HuH-7.5 (cell line): ENCODE measurements around the gene SNTG2.
"Not testable (repeated sequence)": the region's sequence is repeated elsewhere in the genome, so short reads cannot be mapped to it uniquely, and the experiment has no call there.

Experiments
- DNase-seq: peaks from one replicate; pipeline ENCODE4 v3.0.0; 2011; ENCODE audit warnings: low spot score

SNTG2 gene

DNA sequence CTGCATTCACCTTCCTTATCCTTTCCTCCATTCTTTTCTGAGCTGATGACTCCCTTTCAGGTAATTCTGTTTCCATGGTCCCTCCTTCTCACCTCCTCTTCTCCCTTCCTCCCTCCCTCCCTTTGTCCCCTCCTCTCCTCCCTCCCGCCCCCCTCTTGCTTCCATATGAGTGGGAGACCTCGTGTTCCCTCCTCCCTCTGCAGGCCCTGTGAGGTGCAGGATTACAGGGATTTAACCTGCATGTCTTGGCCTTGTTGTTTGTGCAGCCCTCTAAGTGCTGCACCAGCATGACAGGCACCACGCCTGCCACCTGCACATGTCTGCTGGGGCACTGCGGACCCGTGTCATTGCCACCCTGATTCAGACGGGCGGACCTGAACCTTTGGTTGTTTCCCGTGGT lies 103.1 kb downstream of the SNTG2 start:
- DNase-seq: no peak

DNA sequence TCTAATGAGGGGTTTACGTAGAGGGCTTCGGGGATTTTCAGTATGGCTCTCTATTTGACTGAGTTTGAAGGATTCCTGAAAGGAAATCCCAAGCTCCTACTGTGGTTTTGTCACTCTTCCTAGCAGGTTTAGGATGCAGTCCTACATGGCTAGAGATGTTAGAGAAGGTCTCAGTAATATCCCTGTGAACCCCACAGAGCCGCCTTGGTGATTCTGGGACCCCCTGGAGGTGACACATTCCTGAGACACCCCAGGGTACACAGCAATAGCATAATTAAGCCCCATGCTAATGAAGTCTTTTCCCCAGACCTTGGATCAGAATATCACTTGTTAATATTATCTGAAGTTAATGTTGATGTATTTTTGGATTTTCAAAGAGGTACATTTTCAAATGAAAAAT lies 103.8 kb downstream of the SNTG2 start:
- DNase-seq: no peak

DNA sequence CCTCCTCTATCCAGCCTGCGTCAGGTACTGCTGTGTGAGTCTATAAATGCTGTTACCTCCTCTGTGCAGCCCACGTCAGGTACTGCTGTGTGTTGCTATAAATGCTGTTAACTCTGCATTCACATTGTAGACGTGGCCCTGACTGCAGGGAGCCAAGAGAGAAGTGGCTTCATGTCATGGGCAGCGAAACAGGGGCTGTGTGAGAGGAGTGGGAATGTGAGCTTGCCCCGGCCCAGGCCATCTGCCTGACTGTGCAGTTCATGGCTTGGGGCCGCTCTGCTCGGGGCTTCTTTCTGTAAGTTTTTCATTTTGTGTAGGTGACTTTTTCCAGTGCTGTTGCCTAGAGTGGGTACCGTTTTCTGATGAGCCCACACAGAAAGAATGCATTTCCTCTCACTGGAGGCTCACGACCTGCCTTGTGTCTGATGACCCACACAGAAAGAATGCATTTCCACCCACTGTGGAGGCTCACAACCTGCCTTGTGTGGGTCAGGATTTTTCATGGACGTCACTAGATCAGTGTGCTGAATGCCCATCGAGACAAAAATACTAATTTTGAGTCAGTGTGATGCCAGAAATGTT lies 104.5 kb downstream of the SNTG2 start:
- no peak for DNase-seq

DNA sequence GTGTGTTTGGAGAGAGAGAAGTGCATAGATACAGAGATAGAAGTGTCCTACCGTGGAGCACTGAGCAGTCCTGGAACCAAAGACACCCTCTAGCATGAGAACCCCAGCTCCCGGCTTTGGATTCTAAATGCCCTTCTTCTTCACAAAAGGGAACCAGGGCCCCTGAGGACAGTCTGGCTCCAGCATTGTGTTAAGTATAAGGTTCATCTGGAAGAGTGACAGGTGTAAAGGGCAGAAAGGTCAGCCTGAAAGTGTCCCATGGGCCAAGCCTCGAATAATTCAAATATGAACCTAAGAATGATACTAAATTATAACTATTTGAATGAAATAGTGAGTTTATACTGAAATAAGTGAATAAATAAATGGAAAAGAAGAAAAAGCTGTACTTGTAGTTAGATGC lies 109.7 kb downstream of the SNTG2 start:
- DNase-seq: no peak

DNA sequence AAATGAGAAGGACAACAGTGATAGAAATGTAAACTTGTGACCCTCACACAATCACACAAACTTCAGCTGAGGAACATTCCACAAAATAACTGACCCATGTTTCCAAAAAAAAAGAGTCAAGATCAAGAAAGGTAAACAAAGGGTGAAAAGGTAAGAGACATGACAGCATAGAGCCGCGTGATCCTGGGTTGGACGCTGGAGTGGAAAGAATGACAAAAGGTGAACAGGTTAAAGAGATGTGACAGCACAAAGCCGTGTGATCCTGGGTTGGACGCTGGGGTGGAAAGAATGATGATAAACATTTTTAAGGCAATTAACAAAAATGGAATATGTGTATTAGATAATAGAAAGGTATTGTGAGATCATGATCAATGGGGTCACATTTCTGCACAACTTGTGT lies 110.3 kb downstream of the SNTG2 start:
- DNase-seq: no peak

DNA sequence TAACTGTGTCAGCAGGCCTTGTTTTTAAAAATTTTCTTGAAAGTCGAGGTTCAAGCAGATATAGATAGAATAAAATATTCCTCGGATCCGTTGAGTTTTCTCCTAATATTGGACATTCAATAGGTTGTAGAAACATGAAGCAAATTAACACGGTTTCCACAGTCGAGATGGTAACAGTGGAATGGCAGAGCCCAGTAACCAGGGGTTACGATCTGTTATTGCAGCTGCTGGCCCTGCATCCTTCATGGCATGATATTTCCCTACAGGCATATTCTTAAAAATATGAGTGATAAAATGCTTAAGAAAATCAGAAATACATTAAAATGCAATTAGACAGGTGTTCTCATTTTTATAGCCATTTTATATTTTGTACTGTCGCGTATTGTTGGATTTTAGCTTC lies 117.6 kb downstream of the SNTG2 start:
- no peak for DNase-seq

DNA sequence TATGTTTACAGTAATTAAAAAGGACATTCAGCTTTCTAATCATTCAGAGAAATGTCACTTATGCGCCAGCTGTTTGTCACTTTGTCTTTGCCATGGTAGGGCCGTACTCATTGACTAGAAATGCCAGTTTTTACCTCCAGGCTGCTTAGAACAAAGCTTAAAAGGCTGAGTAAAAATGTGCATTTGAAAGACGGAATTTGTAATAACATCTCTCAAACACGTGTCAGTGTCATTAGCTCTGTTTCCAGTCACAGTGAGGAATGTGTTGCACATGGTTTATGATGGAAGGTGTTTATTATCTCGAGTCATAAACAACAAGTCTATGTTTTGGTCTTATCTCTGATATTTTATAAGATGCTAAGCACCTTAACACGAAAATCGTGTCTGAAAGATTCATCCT lies 118.2 kb downstream of the SNTG2 start:
- no peak for DNase-seq

DNA sequence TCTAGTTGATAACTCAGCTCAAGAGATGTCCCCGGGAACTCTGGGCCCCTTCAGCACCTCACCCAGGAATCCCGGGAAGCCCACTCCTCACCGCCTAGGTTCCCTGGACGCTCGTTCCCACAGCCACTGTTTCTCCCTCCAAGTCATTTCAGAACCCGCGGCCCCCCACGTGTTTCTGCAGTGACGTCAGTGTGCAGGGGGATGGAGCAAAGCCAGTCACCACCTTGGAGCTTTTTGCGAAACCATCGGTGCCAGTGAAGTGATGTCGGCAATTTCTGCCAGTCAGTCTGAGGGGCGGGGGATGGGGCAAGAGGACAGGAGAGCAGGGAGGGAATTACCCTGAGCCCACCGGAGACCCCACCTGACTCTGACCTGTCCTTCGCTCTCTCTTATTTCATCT lies 119.2 kb downstream of the SNTG2 start:
- DNase-seq: no peak

DNA sequence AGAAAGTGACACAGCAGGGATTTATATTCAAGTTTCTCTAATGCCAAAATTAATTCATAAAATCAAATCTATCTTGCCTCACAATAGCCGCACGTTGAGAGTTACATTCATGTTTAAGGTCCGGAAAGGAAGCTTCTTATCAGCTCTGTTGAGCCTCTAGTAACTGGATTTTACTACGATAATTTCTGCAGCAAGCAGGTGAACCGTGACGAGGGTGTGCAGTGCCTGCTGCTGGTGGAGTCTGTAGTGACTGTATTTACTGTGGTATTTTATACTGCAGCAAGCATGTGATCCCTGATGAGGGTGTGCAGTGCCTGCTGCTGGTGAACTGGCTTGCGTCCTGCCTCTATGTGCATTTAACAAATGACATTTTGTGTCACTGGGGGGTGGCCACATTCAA lies 120.0 kb downstream of the SNTG2 start:
- no peak for DNase-seq

DNA sequence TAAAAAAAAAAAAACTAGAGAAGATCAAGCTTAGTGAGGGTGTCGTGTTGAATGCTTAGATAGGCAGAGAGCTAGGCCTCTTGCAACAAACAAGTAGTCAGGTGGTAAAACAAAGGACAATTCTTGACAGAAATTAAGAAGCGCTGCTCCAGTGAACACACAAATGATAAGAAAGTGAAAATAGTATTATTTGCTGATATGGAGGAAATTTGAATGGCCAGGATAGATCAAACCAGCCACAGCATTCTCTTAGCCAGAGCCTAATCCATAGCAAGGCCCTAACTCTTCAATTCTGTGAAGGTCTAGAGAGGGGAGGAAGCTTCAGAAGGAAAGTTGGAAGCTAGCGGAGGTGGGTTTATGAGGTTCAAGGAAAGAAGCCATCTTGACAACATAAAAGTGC lies 121.0 kb downstream of the SNTG2 start:
- DNase-seq: no peak

DNA sequence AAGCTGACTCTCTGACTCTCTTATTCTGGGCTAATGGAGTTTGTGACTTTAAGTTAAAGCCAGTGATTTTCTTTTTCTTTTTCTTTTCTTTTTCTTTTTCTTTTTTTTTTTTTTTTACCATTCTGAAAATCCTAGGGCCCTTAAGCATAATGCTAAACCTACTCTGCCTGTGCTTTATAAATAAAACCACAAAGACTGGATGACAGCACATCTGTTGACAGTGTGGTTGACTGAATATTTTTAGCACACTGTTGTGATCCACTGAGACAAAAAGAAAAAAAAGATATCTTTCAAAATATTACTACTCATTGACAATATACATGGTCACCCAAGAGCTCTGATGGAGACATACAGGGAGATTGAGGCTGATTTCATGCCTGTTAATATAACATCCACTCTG lies 121.6 kb downstream of the SNTG2 start:
- DNase-seq: no peak

DNA sequence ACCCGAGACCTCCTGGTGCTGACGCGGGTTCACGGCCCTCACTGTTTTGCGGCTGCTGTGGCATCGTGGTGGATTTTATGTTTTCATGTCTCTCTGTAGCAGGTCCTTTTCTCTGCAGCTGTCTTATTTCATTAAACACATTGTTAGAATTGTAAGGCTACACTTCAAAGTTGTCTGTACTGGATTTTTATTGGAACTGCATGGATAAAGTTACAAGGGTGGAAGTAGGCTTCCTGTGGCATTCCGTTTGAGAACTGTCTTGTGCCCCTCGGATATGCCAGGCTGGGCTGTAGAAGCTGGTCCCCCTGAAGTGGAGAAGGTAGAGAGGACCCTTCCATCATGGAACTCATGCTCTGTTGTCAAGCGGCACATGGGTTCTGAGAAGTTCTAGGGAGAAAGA lies 127.3 kb downstream of the SNTG2 start:
- no peak for DNase-seq

DNA sequence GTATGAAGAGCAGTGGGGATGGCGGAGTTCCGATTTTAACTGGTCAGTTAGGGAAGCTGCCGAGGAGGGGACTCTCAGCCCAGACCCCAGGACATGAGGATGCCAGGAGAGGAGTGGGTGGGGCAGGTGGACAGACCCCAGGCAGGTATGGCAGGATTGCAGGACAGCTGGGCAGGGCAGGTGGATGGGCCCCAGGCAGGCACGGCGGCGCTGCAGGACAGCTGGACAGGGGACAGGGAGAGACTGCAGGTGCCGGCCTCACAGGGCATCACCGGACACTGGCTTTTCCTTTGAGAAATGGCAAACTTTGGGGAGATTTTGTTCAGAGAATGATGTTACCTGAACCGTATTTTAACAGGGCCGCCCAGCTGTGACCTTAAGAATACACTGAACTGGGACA lies 127.7 kb downstream of the SNTG2 start:
- DNase-seq: no peak

DNA sequence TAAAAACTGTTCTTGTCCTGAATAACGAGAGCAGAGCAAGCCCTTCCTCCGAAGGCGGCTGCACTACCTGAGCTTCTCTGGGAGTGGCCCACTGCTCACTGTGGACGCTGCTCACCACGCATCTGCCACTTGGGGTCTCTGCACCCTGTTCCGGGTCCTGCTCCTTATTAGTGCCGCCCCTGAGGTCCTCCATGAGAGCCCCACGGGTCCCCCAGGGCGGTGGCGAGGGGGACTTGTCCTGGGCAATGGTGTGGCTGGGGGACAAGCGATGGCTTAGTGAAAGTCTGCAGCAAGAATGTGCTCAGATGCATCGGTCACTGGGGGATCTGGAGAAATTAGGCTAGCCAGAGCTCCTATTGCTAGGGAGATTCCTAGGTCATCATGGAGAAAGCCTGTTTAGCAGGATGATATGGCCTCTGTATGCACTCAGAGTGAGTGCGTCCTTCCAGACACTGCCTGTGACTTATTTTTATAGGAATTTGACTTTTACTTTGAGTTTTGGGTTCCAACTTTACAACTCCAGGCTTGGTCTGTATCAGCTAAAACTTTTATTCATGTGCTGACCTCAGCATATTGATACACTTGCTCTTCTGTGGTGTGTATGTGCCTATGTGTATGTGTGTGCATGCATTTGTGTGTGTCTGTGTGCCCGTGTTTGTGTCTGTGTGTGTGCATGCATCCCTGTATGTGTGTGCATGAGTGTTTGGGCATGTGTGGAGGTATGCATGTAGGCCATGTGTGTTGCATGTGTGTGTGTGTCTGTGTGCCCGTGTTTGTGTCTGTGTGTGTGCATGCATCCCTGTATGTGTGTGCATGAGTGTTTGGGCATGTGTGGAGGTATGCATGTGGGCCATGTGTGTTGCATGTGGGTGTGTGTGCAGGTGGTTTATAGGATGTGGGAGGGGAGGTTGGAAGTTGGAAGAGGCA lies 129.5 kb downstream of the SNTG2 start:
- DNase-seq: no peak

DNA sequence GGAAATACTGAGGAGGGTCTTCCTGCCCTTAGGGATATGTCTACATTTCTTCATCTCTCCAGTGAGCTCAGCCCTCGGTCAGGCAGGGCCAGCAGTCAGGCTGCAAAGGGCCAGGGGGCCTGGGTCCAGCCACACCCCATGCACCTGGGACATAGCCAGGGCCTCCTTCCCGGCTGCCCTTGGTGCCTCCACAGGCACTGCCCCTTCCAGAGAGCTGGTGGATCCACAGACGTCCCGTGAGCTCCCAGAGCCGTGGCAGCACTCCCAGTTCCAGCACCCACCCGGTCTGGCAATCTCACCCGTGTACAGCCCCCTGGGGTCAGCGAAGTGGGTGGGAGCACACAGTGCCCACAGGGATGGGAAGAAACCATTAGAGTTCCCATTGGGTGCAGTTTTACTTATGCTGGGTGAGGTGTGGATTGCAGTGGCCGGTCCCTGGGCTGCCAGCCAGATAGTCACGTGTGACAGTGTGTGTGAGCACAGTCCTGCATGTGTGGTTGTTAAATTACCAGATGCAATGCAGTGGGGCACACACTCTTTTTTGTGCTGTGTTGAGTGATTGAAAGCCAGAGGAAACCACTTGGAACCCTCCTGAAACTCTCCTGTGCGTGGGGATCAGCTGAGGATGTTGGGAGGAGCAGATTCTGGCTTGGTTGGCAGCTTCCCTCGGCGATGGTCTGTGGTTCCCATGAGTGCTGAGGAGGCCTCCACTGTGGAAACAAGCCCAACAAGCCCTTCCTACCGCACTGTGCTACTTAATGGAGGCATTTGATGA lies 131.0 kb downstream of the SNTG2 start:
- no peak for DNase-seq

DNA sequence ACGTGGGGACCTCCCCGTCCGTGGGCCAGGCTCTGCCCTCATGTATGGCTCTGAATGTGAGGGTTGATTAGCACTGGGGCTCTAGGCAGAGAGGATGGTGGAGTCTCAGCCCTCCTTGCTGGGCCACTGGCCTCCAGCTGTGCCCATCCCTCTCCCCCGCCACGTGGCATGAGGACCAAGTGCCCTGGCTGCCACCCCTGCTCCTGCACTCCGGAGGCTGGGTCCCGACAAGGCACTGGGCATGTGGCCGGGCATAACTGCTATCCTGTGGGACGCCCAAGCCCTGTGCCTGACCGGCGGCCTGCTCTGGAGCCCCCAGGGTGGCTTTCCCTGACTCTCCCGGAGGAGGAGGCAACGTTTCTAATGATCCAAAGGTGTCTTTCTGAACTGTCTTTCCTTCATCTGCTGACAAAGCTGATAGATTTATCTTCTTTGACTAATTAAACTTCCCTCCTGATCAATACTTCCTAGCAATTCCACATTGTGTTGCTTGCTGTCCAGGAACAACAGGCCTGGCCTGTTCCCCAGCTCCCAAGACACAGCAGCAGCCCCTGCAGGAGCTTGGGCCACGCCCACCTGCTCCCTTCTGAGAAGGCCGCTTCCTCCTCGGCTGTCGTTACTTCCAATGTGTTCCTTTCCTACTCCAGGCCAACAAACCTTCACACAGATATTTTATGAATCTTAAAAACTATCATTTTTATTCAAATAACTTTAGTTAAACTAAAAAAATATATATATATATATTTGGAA lies 132.0 kb downstream of the SNTG2 start:
- no peak for DNase-seq

DNA sequence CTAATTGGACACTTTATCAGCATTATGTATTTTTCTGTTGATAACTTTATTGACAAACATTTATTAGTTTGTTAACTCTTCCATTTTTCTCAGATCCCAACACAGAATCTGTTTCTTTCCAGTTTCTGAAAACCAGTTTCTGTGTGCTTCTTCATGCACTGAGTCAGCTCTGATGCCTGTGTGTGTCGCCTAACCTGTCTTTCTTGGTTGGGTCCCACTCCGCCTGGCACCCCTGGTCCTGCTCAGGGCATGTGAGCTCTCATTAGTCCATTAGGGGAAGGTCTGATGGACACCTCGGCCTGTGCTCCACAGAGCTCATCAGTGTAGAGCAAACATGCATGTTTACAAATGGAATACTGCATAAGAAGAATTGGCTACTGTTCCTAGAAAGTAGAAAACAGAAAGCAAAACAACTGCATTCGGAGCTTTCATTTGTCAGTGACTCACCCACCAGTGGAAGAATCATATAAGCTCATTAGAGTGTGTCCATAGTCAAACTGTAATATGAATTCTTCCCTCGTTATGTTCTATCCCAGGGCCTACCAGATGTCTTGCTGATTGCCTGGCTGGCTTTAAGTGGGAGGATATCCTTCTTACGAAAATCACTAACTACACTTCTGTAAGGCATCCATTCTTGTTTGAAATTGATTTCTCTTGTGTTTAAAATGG lies 137.7 kb downstream of the SNTG2 start:
- DNase-seq: no peak

DNA sequence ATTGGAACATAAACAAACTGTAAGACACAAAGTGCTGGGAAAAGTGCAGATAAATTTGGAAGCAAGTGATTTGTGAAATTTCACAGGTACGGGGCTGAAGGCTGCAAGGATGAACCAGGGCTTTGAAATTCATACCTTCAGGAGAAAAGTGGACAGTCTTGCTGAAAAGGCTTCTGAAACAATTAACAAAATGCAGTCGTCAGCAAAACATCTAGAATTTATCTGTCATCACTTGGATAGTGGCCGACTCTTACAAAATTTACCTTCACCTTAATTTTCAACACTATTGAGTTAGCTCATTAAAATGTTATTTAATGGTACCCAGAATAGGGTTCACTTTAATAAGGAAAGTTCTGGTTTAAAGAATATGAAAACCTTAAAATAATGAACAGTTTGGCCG lies 138.3 kb downstream of the SNTG2 start:
- no peak for DNase-seq

DNA sequence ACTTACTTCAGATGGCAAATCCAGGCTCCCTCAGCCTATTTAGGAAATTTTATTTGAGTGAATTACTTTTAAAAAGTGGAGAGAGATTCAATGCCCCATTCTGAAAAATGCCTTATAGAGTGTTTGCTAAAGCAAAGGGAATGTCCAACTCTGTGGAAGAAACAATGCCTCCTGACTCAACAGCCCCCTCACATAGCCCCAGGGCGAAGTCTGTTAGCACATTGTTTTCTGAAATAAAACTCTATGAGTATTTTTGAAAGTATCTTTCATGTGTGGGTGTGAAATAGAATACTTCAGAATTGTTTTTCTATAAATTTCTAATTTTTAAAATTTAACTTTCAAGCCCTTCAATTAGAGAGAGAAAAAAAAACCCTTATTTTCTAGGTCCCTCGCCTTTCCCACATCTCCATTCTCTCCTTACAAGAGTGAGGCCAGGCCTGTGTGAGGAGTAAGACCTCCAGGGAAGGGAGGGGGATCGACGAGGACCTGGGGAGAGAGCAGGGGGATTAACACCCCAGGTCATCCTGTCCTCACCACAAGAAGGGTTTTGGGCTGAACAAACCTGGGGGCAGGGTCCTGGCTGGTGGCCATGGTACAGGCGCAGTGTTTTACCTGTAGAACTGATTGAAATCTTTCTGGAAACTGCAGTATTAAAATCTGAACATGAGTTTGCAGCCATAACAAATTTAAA lies 141.4 kb downstream of the SNTG2 start:
- no peak for DNase-seq

DNA sequence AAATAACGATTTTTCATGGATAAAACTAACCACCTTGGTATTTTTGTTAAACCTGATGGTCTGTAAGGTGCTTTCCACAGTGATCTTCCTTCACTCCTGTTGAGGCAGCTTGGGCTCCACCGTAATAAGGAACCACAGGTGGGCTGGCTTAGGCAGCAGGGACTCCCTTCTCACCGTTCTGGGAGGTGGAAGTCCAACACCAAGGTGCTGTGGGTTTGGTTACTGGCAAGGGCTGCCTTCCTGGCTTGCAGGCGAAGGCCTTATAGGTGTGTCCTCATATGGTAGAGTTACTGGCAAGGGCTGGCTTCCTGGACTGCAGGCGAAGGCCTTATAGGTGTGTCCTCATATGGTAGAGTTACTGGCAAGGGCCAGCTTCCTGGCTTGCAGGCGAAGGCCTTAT lies 143.0 kb downstream of the SNTG2 start:
- DNase-seq: not testable (repeated sequence)

DNA sequence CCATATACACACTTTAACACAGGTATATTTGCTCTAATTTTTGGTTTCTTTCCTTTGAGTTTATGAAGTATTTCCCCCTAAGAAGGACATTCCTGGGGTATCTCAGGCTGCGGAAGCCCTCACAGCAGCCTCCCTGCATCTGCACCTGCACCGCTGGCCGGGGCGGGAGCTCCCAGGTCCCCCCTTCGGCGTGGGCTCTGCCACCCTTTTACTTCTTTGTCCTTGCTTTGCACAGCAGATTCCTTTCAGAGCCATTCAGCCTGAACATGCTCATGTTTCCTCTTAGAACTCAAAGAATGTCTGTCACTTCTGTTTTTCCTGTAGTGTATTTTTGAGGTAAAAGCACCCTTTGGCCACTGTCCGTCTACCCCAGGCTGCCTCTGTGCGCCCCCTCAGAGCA lies 146.5 kb downstream of the SNTG2 start:
- no peak for DNase-seq
